ENCODE measurements around the gene CCDC159. TPM values are rescaled to one million over a fixed set of nuclear protein-coding genes. Genes with fewer than 3 reads are reported as not detected.
A peak's percentile ranks its signal among the peaks of the same experiment; 100 is the strongest.

The CCDC159 gene
- polyA plus RNA-seq, 1 donor (not counting 4 experiments of a cell fraction or from before 2014, with no cell fraction given): 6.4 TPM

DNA sequence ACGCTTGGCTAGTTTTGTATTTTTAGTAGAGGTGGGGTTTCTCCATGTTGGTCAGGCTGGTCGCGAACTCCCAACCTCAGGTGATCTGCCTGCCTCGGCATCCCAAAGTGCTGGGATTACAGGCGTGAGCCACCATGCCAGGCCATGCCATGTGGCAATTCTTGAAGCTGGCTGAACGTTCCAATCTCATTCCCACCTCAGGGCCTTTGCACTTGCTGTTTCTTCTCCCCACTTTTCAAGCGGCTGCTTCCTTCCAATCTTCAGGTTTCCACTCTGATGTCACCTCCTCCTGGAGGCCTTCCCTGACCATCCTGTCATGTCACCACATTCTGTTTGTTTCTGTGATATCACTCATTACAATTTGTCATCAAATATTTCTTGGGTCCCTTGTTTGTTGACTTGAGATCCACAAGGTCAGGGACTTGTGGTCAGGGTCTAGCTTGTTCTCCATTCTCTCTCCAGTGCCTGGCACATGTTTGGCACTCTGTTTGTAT, 33.6 kb downstream of the CCDC159 start:
- H3K9ac ChIP-seq (ENCODE audit: control insufficient read depth, extremely low read depth, insufficient read depth, low read length): no peak overlapping the region
- H3K9me1 ChIP-seq (ENCODE audit: control insufficient read depth, extremely low read depth, insufficient read depth, low read length): peaks cover 7% of the 10 kb centered on the region
- no peaks in the 10 kb centered on the region for H3K9me3 ChIP-seq (ENCODE audit: control insufficient read depth, low read depth, low read length)
- no peak overlapping the region for H3K27ac ChIP-seq (ENCODE audit: control insufficient read depth, insufficient read depth, low read length)
- dilution Hi-C loops (cut with MboI; ENCODE audit: extremely low pct_ligation_motif_present, low sequenced_read_pairs): no loop called here
- no peaks in the 10 kb centered on the region for H4K20me1 ChIP-seq (ENCODE audit: control insufficient read depth, extremely low read depth, insufficient read depth, low read length)
- no peak for DNase-seq (ENCODE audit: low read depth, low spot score)
- peak overlapping the region in 1 of 3 experiments; percentile 85 for H3K4me3 ChIP-seq (ENCODE audit: control insufficient read depth in 2 of 3, extremely low read depth in 1 of 3, insufficient read depth in 2 of 3, low read depth in 1 of 3, low read length in 3 of 3)
- H3K4me1 ChIP-seq (ENCODE audit: control insufficient read depth, extremely low read depth, insufficient read depth, low read length): peaks cover 52% of the 10 kb centered on the region
- H3K4me2 ChIP-seq (ENCODE audit: control insufficient read depth, extremely low read depth, insufficient read depth, low read depth, low read length): peak overlapping the region; percentile 97
- TF ChIP-seq, protein P1, sequence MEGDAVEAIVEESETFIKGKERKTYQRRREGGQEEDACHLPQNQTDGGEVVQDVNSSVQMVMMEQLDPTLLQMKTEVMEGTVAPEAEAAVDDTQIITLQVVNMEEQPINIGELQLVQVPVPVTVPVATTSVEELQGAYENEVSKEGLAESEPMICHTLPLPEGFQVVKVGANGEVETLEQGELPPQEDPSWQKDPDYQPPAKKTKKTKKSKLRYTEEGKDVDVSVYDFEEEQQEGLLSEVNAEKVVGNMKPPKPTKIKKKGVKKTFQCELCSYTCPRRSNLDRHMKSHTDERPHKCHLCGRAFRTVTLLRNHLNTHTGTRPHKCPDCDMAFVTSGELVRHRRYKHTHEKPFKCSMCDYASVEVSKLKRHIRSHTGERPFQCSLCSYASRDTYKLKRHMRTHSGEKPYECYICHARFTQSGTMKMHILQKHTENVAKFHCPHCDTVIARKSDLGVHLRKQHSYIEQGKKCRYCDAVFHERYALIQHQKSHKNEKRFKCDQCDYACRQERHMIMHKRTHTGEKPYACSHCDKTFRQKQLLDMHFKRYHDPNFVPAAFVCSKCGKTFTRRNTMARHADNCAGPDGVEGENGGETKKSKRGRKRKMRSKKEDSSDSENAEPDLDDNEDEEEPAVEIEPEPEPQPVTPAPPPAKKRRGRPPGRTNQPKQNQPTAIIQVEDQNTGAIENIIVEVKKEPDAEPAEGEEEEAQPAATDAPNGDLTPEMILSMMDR (optimal IDR thresholded peaks at IDR 0.05 in 1 of 3, IDR thresholded peaks at IDR 0.05 in 1 of 3, conservative IDR thresholded peaks at IDR 0.05 in 1 of 3; ENCODE audit: extremely low read depth in 1 of 3, insufficient read depth in 2 of 3, low read length in 3 of 3): no peak
- no peak for TF ChIP-seq EZH2 (IDR thresholded peaks at IDR 0.05; ENCODE audit: low read length)
- peaks cover 4% of the 10 kb centered on the region for H3K79me2 ChIP-seq (ENCODE audit: control insufficient read depth, insufficient read depth, low read length)
- no peaks in the 10 kb centered on the region for H3K36me3 ChIP-seq (ENCODE audit: control insufficient read depth in 2 of 2, extremely low read depth in 1 of 2, insufficient read depth in 2 of 2, low read length in 2 of 2)
- FAIRE-seq: no peak
- peaks cover 9% of the 10 kb centered on the region for H3K27me3 ChIP-seq (ENCODE audit: control insufficient read depth, extremely low read depth, insufficient read depth, low read length)
- H2AFZ ChIP-seq (ENCODE audit: control insufficient read depth, low read length): no peak overlapping the region

DNA sequence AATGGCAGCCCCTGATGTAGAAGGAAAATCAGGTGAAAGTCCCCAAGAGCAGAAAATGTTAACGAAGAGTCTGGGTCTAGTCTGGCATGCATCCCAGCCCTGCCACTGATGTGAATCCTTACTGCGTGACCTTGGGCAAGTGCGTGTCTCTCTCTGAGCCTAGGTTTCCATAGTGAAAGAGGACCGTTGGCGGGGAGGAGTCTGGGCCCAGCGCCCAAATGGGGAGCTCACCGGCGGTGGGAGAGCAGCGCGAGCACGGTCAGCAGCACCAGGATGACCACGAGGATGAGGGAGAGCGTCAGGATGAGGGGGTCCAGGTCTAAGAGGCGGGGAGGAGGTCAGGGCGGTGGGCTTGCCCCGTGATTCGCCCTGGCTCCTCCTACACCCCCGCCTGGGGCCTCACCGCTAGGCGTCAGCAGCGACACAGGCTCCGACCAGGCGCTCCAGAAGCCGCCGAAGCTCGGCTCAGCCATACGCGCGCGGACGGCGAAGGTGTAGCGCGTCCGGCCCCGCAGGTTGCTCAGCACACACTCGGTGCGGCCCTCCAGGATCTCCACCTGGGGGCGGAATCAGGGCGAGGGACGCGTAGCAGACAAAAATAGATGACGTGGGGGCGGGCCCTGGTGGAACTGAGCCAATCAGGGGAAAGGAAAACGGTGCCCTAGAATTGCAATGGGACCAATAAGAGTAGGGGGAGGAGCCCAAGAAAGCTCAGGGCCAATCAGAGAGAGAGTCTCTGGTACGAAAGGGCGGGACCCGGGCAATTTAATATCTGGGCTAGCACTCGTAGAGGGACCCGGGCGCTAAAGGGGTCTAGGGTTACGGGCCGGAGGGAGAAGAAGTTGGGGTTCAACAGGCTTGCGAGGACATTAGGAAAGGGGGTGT, 34.6 kb downstream of the CCDC159 start:
- Histone ChIP-seq H2AFZ (ENCODE audit: control insufficient read depth, low read length) (peak overlapping the region; percentile 98), H4K20me1 (ENCODE audit: control insufficient read depth, extremely low read depth, insufficient read depth, low read length) (no peaks in the 10 kb centered on the region), H3K36me3 (ENCODE audit: control insufficient read depth in 2 of 2, extremely low read depth in 1 of 2, insufficient read depth in 2 of 2, low read length in 2 of 2) (no peaks in the 10 kb centered on the region), H3K4me1 (ENCODE audit: control insufficient read depth, extremely low read depth, insufficient read depth, low read length) (peaks cover 46% of the 10 kb centered on the region), H3K27me3 (ENCODE audit: control insufficient read depth, extremely low read depth, insufficient read depth, low read length) (peaks cover 9% of the 10 kb centered on the region), H3K9ac (ENCODE audit: control insufficient read depth, extremely low read depth, insufficient read depth, low read length) (peak overlapping the region; percentile 84), H3K27ac (ENCODE audit: control insufficient read depth, insufficient read depth, low read length) (peak overlapping the region; percentile 90), H3K9me3 (ENCODE audit: control insufficient read depth, low read depth, low read length) (no peaks in the 10 kb centered on the region), H3K4me3 (ENCODE audit: control insufficient read depth in 2 of 3, extremely low read depth in 1 of 3, insufficient read depth in 2 of 3, low read depth in 1 of 3, low read length in 3 of 3) (peak overlapping the region; percentile 39 to 85 (median 74)), H3K4me2 (ENCODE audit: control insufficient read depth, extremely low read depth, insufficient read depth, low read depth, low read length) (peak overlapping the region; percentile 97), H3K79me2 (ENCODE audit: control insufficient read depth, insufficient read depth, low read length) (no peaks in the 10 kb centered on the region), H3K9me1 (ENCODE audit: control insufficient read depth, extremely low read depth, insufficient read depth, low read length) (peaks cover 7% of the 10 kb centered on the region)
- DNase-seq (ENCODE audit: low read depth, low spot score): peak; percentile 92
- FAIRE-seq: no peak
- dilution Hi-C loops (cut with MboI; ENCODE audit: extremely low pct_ligation_motif_present, low sequenced_read_pairs): no loop called here
- TF ChIP-seq EZH2 (IDR thresholded peaks at IDR 0.05; ENCODE audit: low read length): no peak
- TF ChIP-seq, protein P1 (optimal IDR thresholded peaks at IDR 0.05 in 1 of 3, IDR thresholded peaks at IDR 0.05 in 1 of 3, conservative IDR thresholded peaks at IDR 0.05 in 1 of 3; ENCODE audit: extremely low read depth in 1 of 3, insufficient read depth in 2 of 3, low read length in 3 of 3): peak; percentile 54 to 74 (median 63)

All from keratinocyte (primary cell).